Cardiac muscle cell (in vitro differentiated cells and primary cell): ENCODE data around the gene KRTAP26-1. TPM values are rescaled to one million over a fixed set of nuclear protein-coding genes. Genes with fewer than 3 reads are reported as not detected.

Source experiments
- DNase-seq, 2 donors: peaks; one replicate each; pipeline versions ENCODE4 v3.0.0 to v3.0.0-alpha.2; 2010 to 2017; ENCODE audit warnings: low read depth in 1 of 2, low spot score in 1 of 2
- H3K27ac ChIP-seq: fragments of 200-600 bp; sonication (generic); 2 replicates; pipeline ENCODE4 v1.5.1; 2016
- H3K27me3 ChIP-seq: fragments of 200-600 bp; sonication (generic); 2 replicates; pipeline ENCODE4 v1.6.0; 2016; ENCODE audit warnings: control low read depth
- H3K36me3 ChIP-seq: fragments of 200-600 bp; sonication (generic); 2 replicates; pipeline ENCODE4 v1.5.1; 2016; ENCODE audit warnings: control low read depth
- H3K4me1 ChIP-seq: fragments of 200-600 bp; sonication (generic); 2 replicates; pipeline ENCODE4 v1.8.1; 2017; ENCODE audit warnings: low read depth, mild to moderate bottlenecking, mixed run types
- H3K4me3 ChIP-seq: fragments of 200-600 bp; sonication (generic); 2 replicates; pipeline ENCODE4 v1.5.1; 2016; ENCODE audit warnings: mild to moderate bottlenecking
- H3K9me3 ChIP-seq: fragments of 200-600 bp; sonication (generic); 2 replicates; pipeline ENCODE4 v1.5.1; 2017; ENCODE audit warnings: low read depth, mild to moderate bottlenecking, control low read depth
- CTCF ChIP-seq: IDR thresholded peaks from 2 replicates; pipeline ENCODE4 v1.5.1; 2012; ENCODE audit warnings: low read depth, mild to moderate bottlenecking, low read length
- polyA plus RNA-seq: library from polyadenylated mRNA; unstranded; fragments of >200 nt; fragmentation: Nextera tagmentation; extraction: Ambion mirVana; gene quantifications from 2 replicates; pipeline ENCODE4 v1.2.1, GENCODE V29; 2016
- total RNA-seq: library from RNA; depleted of rRNA; stranded (reverse); fragments of >200 nt; gene quantifications from 2 replicates; pipeline ENCODE4 v1.2.3, GENCODE V29; 2016

Gene KRTAP26-1, protein sequence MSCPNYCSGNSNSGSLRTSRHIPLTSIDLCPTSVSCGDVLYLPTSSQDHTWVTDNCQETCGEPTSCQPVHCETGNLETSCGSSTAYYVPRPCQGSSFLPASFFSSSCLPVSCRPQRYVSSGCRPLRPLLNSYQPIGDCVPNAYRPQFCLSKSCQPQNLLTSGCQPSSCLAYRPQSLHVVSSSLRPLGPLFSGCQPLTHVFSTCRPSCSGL
- total RNA-seq (not detected in 2 replicates), polyA plus RNA-seq (not detected in 2 replicates)

DNA sequence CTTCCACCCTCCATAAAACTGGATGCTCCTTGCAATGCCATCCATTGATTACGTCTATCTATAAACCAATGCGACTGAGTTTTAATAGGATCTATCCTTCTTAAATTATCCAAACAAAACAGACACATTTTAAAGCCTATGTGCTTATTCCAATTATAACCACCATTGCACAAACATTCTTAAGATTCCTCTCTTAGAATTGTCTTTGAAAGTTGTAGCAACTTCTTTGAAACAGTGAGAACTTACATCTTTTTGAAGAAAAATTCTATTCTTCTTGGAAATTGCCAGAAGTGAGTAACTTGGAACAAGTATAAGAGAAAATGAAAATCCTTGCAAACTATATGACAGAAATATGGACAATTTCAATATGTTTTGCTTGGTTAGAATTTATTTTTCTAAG is at the start of gene KRTAP26-1:
KRTAP26-1 (minus strand) TSS at position 101 of the 400 bp plus-strand sequence. CDS start 280 bp downstream, outside the sequence.
- Histone ChIP-seq H3K4me1 (no peaks in the 10 kb centered on the region), H3K4me3 (no peak within 1 kb of the TSS), H3K27ac (no peak within 1 kb of the TSS), H3K36me3 (no peaks in the 10 kb centered on the region), H3K27me3 (no peaks in the 10 kb centered on the region), H3K9me3 (no peaks in the 10 kb centered on the region)
- TF ChIP-seq CTCF: no peak
- no peak for DNase-seq

DNA sequence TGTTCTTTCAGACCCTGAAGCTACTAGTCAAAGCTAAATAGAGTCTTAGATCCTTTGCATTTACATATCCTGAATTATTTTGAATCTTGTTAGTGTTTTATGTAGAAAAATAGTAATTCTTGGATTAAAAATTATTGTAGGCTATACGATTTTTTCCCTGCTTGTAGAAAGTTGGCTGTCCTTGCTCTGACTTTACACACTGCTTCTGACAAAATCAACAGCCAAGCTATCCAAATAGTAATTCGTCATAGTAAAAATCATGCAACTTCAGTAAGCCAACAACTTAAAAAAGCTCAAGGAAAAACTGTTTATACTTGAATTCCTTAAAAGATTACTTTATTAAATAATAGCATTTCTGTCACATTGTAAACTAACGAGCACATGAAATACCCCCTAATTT is 35.8 kb upstream of the KRTAP26-1 start:
- Histone ChIP-seq H3K27ac (no peak overlapping the region), H3K36me3 (no peaks in the 10 kb centered on the region), H3K27me3 (no peaks in the 10 kb centered on the region), H3K4me3 (no peak overlapping the region), H3K9me3 (no peaks in the 10 kb centered on the region), H3K4me1 (no peaks in the 10 kb centered on the region)
- no peak for DNase-seq
- no peak for TF ChIP-seq CTCF

GRCh38 chr21:30354308-30355005 is 34.3 kb upstream of the KRTAP26-1 start:
- Histone ChIP-seq H3K9me3 (no peaks in the 10 kb centered on the region), H3K27ac (no peak overlapping the region), H3K36me3 (no peaks in the 10 kb centered on the region), H3K4me3 (no peak overlapping the region), H3K27me3 (no peaks in the 10 kb centered on the region), H3K4me1 (peaks cover 4% of the 10 kb centered on the region)
- DNase-seq: no peak
- no peak for TF ChIP-seq CTCF

GRCh38 chr21:30351534-30351933 is 31.4 kb upstream of the KRTAP26-1 start:
- H3K4me1 ChIP-seq: peaks cover 10% of the 10 kb centered on the region
- no peak for TF ChIP-seq CTCF

GRCh38 chr21:30349572-30349971 is 29.5 kb upstream of the KRTAP26-1 start:
- Histone ChIP-seq H3K9me3 (no peaks in the 10 kb centered on the region), H3K27ac (no peak overlapping the region), H3K36me3 (no peaks in the 10 kb centered on the region), H3K27me3 (no peaks in the 10 kb centered on the region), H3K4me1 (peaks cover 10% of the 10 kb centered on the region), H3K4me3 (no peak overlapping the region)
- no peak for DNase-seq
- TF ChIP-seq CTCF: no peak

More at GRCh38 chr21:30351534-30351933, 31.4 kb upstream of the KRTAP26-1 start:
- no peaks in the 10 kb centered on the region for H3K36me3 ChIP-seq
- no peak for DNase-seq
- H3K27ac ChIP-seq: no peak overlapping the region
- H3K4me3 ChIP-seq: no peak overlapping the region
- no peaks in the 10 kb centered on the region for H3K27me3 ChIP-seq
- no peaks in the 10 kb centered on the region for H3K9me3 ChIP-seq
